ENCODE measurements around the gene NCBP2.

The NCBP2 gene
- 36.5 to 79.7 (median 51.6) reads per million in 4 donors for total RNA-seq

DNA sequence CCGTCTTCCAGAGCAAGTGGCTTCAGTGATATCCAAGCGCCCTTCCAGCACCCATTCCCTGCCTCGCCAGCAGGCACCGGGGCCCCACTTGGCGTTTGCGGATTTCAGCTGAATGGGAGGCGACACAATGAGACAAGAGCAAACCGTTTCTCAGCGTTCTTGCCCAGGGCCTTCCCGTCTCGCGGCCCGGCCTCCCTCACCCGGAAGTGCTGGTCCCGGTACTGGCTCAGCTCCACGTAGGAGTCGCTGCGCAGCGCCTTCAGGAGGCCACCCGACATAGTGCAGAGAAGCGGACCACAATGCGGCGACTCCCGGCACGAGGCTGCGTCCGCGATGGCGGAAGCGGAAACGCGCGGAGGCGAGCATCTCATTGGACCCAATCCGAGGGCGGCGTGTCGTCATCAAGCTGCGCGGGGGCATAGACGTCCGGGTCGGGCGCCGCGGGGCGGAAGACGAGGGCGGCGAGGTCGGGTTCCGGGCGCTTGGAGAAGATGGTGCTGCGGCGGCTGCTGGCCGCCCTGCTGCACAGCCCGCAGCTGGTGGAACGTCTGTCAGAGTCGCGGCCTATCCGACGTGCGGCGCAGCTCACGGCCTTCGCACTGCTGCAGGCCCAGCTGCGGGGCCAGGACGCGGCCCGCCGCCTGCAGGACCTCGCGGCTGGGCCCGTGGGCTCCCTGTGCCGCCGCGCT is at the start of gene NCBP2:
TSS of gene NCBP2 (minus strand) at position 303 of the 689 bp plus-strand sequence. CDS start at position 278, 25 bp downstream.
- peak; percentile 98 to 100 (median 99) for DNase-seq

- DNase-seq: no peak
These were observed 49.5 kb upstream of the NCBP2 start for GRCh38 chr3:196991581-196992460.

DNA sequence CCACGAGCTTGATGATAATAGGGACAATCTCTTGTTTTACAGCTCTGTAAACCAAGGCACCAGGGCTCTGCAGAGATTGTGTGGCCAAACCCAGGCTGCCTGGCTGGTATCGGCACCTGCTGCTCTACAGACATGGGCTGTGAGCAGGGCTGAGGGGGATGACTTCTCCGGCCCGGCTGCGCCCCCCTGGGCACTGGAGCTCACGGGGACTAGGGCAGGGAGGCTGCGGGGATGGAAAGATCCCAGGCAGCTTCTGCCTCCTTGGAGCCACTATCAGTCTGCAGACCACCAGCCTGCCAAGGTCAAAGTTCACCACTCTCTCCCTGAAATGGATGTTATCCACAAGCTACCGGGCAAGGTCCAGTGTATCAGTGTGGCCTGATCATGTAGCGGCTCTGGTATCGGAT is 48.3 kb upstream of the NCBP2 start:
- no peak for DNase-seq

GRCh38 chr3:196989721-196990262 is 47.5 kb upstream of the NCBP2 start:
- DNase-seq: no peak

DNA sequence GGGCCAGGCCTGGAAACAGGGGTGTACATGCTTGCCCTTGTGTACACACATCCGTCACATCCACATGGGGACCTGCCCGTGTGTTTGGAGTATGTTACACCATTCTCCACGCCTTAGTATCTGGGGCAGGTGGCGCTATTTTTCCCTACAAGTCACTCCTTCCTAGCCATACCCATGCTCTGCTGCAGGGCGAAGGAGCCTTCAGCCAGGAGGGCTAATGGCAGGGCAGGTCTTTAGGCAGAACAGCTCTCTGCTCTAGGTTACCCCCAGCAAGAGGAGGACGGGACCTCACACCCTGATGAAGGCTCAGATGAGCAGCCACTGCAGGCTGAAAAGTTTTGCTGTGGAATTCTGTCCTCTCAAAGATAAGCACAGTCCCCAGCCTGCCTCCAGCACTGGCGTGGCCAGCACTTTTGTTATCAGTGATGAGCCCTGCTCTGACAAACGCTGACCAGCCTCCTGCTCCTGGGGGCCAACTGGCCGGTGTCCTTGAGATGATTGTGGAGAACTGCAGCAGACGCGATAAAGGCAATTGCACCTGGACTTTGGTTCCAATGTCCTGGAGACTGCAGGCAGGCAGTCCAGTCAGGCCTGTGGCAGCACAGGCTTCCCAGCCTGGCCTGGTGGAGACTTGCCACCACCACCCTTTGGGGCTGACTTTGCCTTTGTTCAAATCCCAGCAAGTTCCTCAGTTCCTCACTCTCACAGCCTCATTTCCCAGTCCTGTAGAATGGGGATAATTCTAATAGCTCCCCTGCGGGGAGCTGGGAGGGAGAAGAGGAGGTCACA is 46.1 kb upstream of the NCBP2 start:
- no peak for DNase-seq

DNA sequence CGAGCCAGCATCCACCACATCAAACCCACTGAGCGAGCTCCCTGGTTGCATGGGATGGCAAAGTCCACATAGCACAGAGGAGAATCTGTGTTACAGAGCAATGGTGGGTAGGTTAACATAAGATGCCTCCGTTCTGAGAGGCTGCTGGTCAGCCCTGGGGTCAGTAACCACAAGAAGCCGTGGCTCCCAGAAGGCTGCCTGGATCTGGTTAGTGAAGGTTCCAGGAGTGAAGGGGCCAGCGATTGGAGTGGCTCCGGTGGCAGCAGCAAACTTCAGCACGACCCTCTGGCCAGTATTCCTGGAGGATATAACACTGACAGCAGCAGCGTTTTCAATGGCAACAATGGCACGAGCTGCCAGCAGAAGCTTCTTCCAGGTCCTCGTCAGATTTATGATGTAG is 44.7 kb upstream of the NCBP2 start:
- DNase-seq: no peak

DNA sequence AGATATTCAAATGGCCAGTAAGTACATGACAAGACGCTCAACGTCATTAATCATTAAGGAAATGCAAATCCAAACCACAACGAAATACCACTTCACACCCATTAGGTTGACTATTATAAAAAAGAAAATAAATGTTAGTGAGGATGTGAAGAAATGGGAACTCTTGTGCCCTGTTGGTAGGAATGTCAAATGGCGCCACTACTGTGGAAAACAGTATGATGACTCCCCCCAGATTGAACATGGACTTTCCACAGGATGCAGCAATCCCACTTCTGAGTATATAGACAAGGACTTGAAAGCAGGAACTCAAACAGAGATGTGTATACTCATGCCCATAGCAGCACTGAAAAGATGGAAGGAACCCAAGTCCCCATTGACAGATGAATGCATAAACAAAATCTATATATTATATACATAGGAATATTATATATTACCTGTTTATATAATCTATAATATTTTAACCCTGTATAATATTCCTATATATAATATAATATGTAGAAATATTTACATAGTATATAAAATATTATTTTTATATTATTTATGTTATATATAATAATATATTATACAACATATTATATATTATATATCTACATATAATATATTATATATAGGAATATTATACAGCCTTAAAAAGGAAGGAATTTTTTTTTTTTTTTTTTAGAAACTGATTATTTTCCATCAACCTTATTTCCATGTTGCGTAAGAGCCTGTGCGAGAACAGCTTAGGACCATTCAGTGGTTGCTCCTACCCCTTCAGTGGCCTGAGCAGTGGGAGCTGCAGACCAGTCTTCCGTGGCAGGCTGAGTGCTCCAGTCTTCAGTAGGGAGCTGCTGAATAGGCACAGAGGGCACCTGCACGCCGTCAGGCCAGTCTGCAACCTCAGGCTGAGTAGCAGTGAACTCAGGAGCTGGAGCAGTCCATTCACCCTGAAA is 43.9 kb upstream of the NCBP2 start:
- DNase-seq: no peak

- DNase-seq: no peak
These were observed 43.0 kb upstream of the NCBP2 start for GRCh38 chr3:196985298-196985697.

- no peak for DNase-seq
These were observed 40.9 kb upstream of the NCBP2 start for GRCh38 chr3:196983186-196983585.

- no peak for DNase-seq
These were observed 39.3 kb upstream of the NCBP2 start for GRCh38 chr3:196981657-196982056.

- DNase-seq: no peak
These were observed 37.2 kb upstream of the NCBP2 start for GRCh38 chr3:196979545-196979944.

GRCh38 chr3:196976941-196977340 is 34.6 kb upstream of the NCBP2 start:
- DNase-seq: no peak

DNA sequence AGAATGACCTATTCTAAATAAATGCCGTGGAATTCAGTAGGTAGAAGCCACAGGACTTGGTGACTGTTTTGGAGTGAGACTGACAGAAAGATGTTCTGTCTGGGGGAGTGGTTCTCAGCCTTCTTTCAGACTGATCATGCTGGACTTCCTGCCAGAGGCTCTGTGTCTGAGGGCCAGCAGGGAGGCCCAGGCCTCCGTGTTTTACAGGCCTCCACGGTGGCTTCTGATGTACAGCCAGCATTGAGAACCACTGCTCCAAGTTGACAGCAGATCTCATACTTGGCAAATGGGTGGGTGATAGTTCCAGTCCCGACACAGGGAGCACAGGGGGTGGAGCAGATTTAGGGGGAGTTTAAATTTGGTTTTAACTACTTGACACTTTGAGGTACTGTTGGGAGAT is 33.0 kb upstream of the NCBP2 start:
- DNase-seq: no peak

GRCh38 chr3:196974661-196975060 is 32.3 kb upstream of the NCBP2 start:
- no peak for DNase-seq

- no peak for DNase-seq
These were observed 28.9 kb upstream of the NCBP2 start for GRCh38 chr3:196971094-196971698.

- no peak for DNase-seq
These were observed 28.3 kb upstream of the NCBP2 start for GRCh38 chr3:196970547-196971093.

GRCh38 chr3:196969660-196970546 is 27.6 kb upstream of the NCBP2 start:
- DNase-seq: peak; percentile 41 to 65 (median 53)

- peak in 2 of 5 donors; percentile 25 to 59 for DNase-seq
These were observed 26.9 kb upstream of the NCBP2 start for GRCh38 chr3:196969134-196969659.

All from T-helper 1 cell (primary cell).